Psoas muscle (tissue), 8 donors: Measurements from ENCODE around the gene FGFR3. TPM values are rescaled to one million over a fixed set of nuclear protein-coding genes. Genes with fewer than 3 reads are reported as not detected.

Experiments
- ATAC-seq, 4 donors: fragments of 200-7000 bp; cut with Tn5 transposase; one replicate each; pipeline ENCODE4 v1.9.1; 2020; ENCODE audit warnings: moderate library complexity in 3 of 4, mild to moderate bottlenecking in 2 of 4
- DNase-seq, 2 donors: peaks; one replicate each; pipeline ENCODE4 v3.0.0-alpha.2; 2020
- H3K27ac ChIP-seq: fragments of 200-600 bp; one replicate; pipeline ENCODE4 v1.8.0; 2022
- H3K27me3 ChIP-seq, 3 donors: fragments of 200-600 bp in 1 of 3; one replicate each; pipeline versions ENCODE4 v1.6.1 to v1.8.0; 2013 to 2022; ENCODE audit warnings: low read length in 2 of 3, mild to moderate bottlenecking in 2 of 3, moderate library complexity in 1 of 3; ENCODE audit not compliant: insufficient read depth in 3 of 3
- H3K36me3 ChIP-seq, 2 donors: fragments of 200-600 bp in 1 of 2; one replicate each; pipeline versions ENCODE4 v1.6.1 to v1.8.0; 2013 to 2022; ENCODE audit warnings: low read depth in 1 of 2, mild to moderate bottlenecking in 1 of 2, moderate library complexity in 1 of 2; ENCODE audit not compliant: insufficient read depth in 1 of 2
- H3K4me1 ChIP-seq: fragments of 200-600 bp; one replicate; pipeline ENCODE4 v1.8.0; 2022
- H3K4me3 ChIP-seq: fragments of 200-600 bp; one replicate; pipeline ENCODE4 v1.8.0; 2022; ENCODE audit warnings: mild to moderate bottlenecking
- H3K9me3 ChIP-seq: fragments of 200-600 bp; one replicate; pipeline ENCODE4 v1.8.0; 2022
- CTCF ChIP-seq: fragments of 200-600 bp; IDR thresholded peaks from one replicate; pipeline ENCODE4 v1.8.0; 2022; ENCODE audit warnings: antibody characterized with exemption
- WGBS, 3 donors: extraction: QIAGEN DNeasy Blood & Tissue Kit; methylation state at CpG; one replicate each; pipeline versions ENCODE4 v1.1.6 to v1.1.7; 2013; 5-methylcytosine and 5-hydroxymethylcytosine counted together
- intact Hi-C, 2 donors: fragments of 100-400 bp; cut with DNase I; formaldehyde crosslinking; loops; one replicate each; pipeline versions ENCODE4 v1.11.0 to v1.14.2; 2022
- polyA plus RNA-seq, 3 donors: library from polyadenylated mRNA; stranded (reverse); fragments of 200-250 nt; gene quantifications; one replicate each; pipeline ENCODE4 v1.2.3, GENCODE V29; 2013
- total RNA-seq, 4 donors: library from RNA; stranded (reverse); fragmentation: NEBNext Ultra II Directional in 2 of 4; extraction: Animal tissue kit (Norgen Biotek cat#: 25700) in 2 of 4; gene quantifications; one replicate each; pipeline versions ENCODE4 v1.2.1 to v1.2.4, GENCODE V29; 2021 to 2023
- donor health status: healthy with polysubstance abuse.
- donor health status: DM: no; HTN: no; CAD: no; lungs with moderate emphysema.
- donor health status: Bipolar disorder and iron deficiency.
- donor health status: healthy.
- donor health status: DM: yes; HTN: yes; CAD: no.
- donor health status: DM: no; HTN: no; CAD: no.
- donor health status: DM: no; HTN: no; CAD: no.
- donor health status: DM: yes; HTN: yes; CAD: no.

FGFR3 gene
- total and polyA plus RNA-seq, 7 donors: 0.17 to 1.1 (median 0.30) TPM

GRCh38 chr4:1753294-1753696, 39.8 kb upstream of the FGFR3 start:
- Histone ChIP-seq H3K4me1 (no peaks in the 10 kb centered on the region), H3K4me3 (no peak overlapping the region), H3K27me3 (peaks cover 0 to 4% (median 2%) of the 10 kb centered on the region in 3 donors), H3K36me3 (no peaks in the 10 kb centered on the region), H3K27ac (no peak overlapping the region), H3K9me3 (no peaks in the 10 kb centered on the region)
- TF ChIP-seq CTCF: no peak
- 72 to 86% (median 82%) methylated on average over 10 of the region's 10 CpGs for WGBS, 3 donors
- no peak for DNase-seq
- intact Hi-C loops: no loop called here
- no peak for ATAC-seq

- Histone ChIP-seq H3K4me3 (no peak overlapping the region), H3K36me3 (no peaks in the 10 kb centered on the region), H3K27me3 (peaks cover 0 to 2% (median 0%) of the 10 kb centered on the region in 3 donors), H3K4me1 (no peaks in the 10 kb centered on the region), H3K9me3 (no peaks in the 10 kb centered on the region), H3K27ac (no peak overlapping the region)
- ATAC-seq (no peak), DNase-seq (no peak)
- intact Hi-C loops: no loop called here
- WGBS, 3 donors: 77 to 80% (median 80%) methylated on average over 13 to 15 of the region's 15 CpGs
- TF ChIP-seq CTCF: no peak
Measured at GRCh38 chr4:1753697-1754311, 39.3 kb upstream of the FGFR3 start.

GRCh38 chr4:1754336-1754735, 38.8 kb upstream of the FGFR3 start:
- ATAC-seq (no peak), DNase-seq (no peak)
- intact Hi-C loops: no loop called here
- Histone ChIP-seq H3K27me3 (peaks cover 0 to 2% (median 0%) of the 10 kb centered on the region in 3 donors), H3K4me3 (no peak overlapping the region), H3K27ac (no peak overlapping the region), H3K36me3 (no peaks in the 10 kb centered on the region), H3K9me3 (no peaks in the 10 kb centered on the region), H3K4me1 (no peaks in the 10 kb centered on the region)
- no peak for TF ChIP-seq CTCF
- 74 to 77% (median 75%) methylated on average over 5 of the region's 5 CpGs for WGBS, 3 donors

GRCh38 chr4:1755297-1755696, 37.8 kb upstream of the FGFR3 start:
- no peak overlapping the region for H3K4me3 ChIP-seq
- DNase-seq (no peak), ATAC-seq (no peak)
- no peak overlapping the region for H3K27ac ChIP-seq
- TF ChIP-seq CTCF: no peak
- intact Hi-C loops: no loop called here
- H3K36me3 ChIP-seq: no peaks in the 10 kb centered on the region
- no peaks in the 10 kb centered on the region for H3K4me1 ChIP-seq
- peaks cover 0 to 2% (median 0%) of the 10 kb centered on the region in 3 donors for H3K27me3 ChIP-seq
- 80 to 87% (median 84%) methylated on average over 17 of the region's 17 CpGs for WGBS, 3 donors
- no peaks in the 10 kb centered on the region for H3K9me3 ChIP-seq

GRCh38 chr4:1756079-1756478, 37.0 kb upstream of the FGFR3 start:
- no peak for TF ChIP-seq CTCF
- Histone ChIP-seq H3K27me3 (peaks cover 0 to 2% (median 0%) of the 10 kb centered on the region in 3 donors), H3K9me3 (no peaks in the 10 kb centered on the region), H3K4me3 (no peak overlapping the region), H3K4me1 (no peaks in the 10 kb centered on the region), H3K36me3 (no peaks in the 10 kb centered on the region), H3K27ac (no peak overlapping the region)
- 65 to 76% (median 72%) methylated on average over 17 to 18 of the region's 18 CpGs for WGBS, 3 donors
- ATAC-seq (no peak), DNase-seq (no peak)
- intact Hi-C loops: no loop called here
